ENCODE data around the gene WWOX. TPM values are rescaled to one million over a fixed set of nuclear protein-coding genes. Genes with fewer than 3 reads are reported as not detected.

Gene WWOX
- total and polyA plus RNA-seq, 2 donors (not counting 3 experiments of a cell fraction or from before 2014, with no cell fraction given), result 6.2 to 12.5 TPM

DNA sequence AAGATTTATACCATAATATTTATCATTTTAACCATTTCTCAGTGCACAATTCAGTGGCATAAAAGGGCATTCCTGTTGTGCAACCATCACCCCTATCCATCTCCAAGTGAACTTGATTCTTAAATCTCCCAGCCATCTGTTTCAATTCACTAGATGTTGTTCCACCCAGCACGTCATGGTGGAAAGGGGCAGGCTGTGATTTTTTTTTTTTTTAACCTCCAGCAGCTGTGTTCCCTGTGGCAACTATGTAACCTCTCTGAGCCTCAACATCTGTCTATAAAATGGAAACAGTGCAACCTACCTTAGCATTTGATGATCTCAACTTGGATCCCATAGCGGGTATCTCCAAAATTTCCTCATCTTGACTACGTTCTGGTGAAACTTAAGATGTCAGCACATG, 604.5 kb downstream of the WWOX start:
- no TSS peak for BruUV-seq (replicated peaks)
- dilution Hi-C loops (cut with MboI; ENCODE audit: extremely low pct_ligation_motif_present, low sequenced_read_pairs), result no loop called here
- Histone ChIP-seq H3K4me2 (ENCODE audit: insufficient read depth, low read length) (no peak overlapping the region), H3K4me3 (replicated peaks in 1 of 3; ENCODE audit: insufficient read depth in 1 of 3, low read depth in 1 of 3, low read length in 3 of 3) (no peak overlapping the region), H3K27me3 (ENCODE audit: control insufficient read depth in 2 of 2, insufficient read depth in 2 of 2, low read length in 2 of 2) (no peaks in the 10 kb centered on the region), H3K27ac (ENCODE audit: insufficient read depth, low read depth, low read length) (no peak overlapping the region), H3K36me3 (ENCODE audit: control insufficient read depth in 2 of 2, extremely low read depth in 1 of 2, insufficient read depth in 2 of 2, low read length in 2 of 2) (no peaks in the 10 kb centered on the region), H3K9me3 (replicated peaks; ENCODE audit: control insufficient read depth, insufficient read depth, low read length) (peaks cover 2% of the 10 kb centered on the region), H3K79me2 (ENCODE audit: control insufficient read depth, insufficient read depth, low read length) (no peaks in the 10 kb centered on the region), H3K4me1 (ENCODE audit: control insufficient read depth, extremely low read depth, insufficient read depth, low read length) (no peaks in the 10 kb centered on the region), H3K9ac (replicated peaks; ENCODE audit: extremely low read depth, insufficient read depth, low read length) (no peak overlapping the region), H4K20me1 (replicated peaks; ENCODE audit: control insufficient read depth, extremely low read depth, insufficient read depth, low read length) (no peaks in the 10 kb centered on the region), H3K9me1 (replicated peaks; ENCODE audit: control insufficient read depth, extremely low read depth, insufficient read depth, low read length) (no peaks in the 10 kb centered on the region), H2AFZ (ENCODE audit: low read depth, low read length) (no peak overlapping the region)
- DNase-seq (ENCODE audit: low read depth, low spot score) (no peak), FAIRE-seq (no peak)
- CTCF ChIA-PET, result no interaction called here
- POLR2A ChIA-PET, result no interaction called here
- intact Hi-C loops (cut with micrococcal nuclease), result no loop called here
- TF ChIP-seq MYC (IDR thresholded peaks at IDR 0.05; ENCODE audit: low read depth, low read length), result no peak
- TF ChIP-seq POLR2A (IDR thresholded peaks at IDR 0.05; ENCODE audit: low read depth, low read length), result no peak
- TF ChIP-seq POLR2AphosphoS5 (IDR thresholded peaks at IDR 0.05; ENCODE audit: insufficient read depth, low read depth, low read length), result no peak
- TF ChIP-seq JUN (IDR thresholded peaks at IDR 0.05; ENCODE audit: borderline replicate concordance, insufficient read depth, insufficient read length, low read depth), result no peak
- no peak for TF ChIP-seq EZH2 (IDR thresholded peaks at IDR 0.05; ENCODE audit: borderline replicate concordance, low read depth, low read length, severe bottlenecking)
- no peak for TF ChIP-seq GATA2 (IDR thresholded peaks at IDR 0.05; ENCODE audit: insufficient read depth, insufficient read length, low read depth, low read length)
- TF ChIP-seq, protein P1, sequence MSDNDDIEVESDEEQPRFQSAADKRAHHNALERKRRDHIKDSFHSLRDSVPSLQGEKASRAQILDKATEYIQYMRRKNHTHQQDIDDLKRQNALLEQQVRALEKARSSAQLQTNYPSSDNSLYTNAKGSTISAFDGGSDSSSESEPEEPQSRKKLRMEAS (IDR thresholded peaks at IDR 0.05; ENCODE audit: insufficient read depth, insufficient read length), result no peak
- TF ChIP-seq FOS (IDR thresholded peaks at IDR 0.05; ENCODE audit: borderline replicate concordance, insufficient read depth, low read length), result no peak
- TF ChIP-seq, protein P2, sequence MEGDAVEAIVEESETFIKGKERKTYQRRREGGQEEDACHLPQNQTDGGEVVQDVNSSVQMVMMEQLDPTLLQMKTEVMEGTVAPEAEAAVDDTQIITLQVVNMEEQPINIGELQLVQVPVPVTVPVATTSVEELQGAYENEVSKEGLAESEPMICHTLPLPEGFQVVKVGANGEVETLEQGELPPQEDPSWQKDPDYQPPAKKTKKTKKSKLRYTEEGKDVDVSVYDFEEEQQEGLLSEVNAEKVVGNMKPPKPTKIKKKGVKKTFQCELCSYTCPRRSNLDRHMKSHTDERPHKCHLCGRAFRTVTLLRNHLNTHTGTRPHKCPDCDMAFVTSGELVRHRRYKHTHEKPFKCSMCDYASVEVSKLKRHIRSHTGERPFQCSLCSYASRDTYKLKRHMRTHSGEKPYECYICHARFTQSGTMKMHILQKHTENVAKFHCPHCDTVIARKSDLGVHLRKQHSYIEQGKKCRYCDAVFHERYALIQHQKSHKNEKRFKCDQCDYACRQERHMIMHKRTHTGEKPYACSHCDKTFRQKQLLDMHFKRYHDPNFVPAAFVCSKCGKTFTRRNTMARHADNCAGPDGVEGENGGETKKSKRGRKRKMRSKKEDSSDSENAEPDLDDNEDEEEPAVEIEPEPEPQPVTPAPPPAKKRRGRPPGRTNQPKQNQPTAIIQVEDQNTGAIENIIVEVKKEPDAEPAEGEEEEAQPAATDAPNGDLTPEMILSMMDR (IDR thresholded peaks at IDR 0.05; ENCODE audit: extremely low read depth in 1 of 2, insufficient read depth in 1 of 2, low read depth in 1 of 2, low read length in 2 of 2), result no peak
